LNCAP (cell line): ENCODE measurements around the gene AMN.

ENCODE experiments used
- CTCF ChIP-seq: fragments of 450-650 bp; IDR thresholded peaks from 2 replicates; pipeline ENCODE4 v1.5.1; 2017; ENCODE audit warnings: mild to moderate bottlenecking

AMN gene

DNA sequence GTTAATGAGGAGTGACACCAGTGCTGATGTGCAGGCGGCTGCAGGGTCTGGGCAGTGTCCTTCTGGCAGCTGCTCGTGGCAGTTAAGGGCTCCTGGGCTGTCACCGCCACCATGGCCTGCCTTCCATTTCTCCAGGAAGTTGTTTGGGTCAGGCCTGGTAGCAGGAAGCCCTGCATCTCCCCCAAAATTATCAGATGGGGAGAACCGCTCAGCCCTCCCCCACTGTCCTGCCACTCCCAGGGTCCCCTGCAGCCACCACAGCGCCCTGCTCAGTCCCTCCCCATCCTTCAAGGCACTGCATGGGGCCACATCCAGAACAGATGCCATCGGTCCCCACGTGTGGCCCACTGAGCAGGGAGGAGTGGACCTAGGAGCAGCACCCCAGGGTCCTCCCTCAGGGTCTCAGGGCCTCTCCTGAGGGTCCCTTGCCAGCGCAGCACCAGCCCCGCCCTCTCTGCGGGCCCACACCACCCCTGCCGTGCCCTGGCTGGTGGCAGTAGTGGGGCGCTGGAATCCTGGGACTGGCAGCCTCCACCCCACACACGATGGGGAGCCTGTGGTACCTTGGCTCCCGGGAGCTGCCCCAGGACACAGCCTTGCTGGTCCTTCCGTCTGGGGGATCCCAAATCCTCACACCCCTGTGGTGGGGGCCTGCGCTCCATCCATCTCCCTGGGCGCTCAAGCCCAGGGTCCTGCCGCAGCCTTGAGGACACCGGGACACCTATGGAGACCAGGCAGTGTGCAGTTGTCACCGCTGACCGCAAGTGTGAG, 10.3 kb upstream of the AMN start:
- TF ChIP-seq CTCF, result no peak

DNA sequence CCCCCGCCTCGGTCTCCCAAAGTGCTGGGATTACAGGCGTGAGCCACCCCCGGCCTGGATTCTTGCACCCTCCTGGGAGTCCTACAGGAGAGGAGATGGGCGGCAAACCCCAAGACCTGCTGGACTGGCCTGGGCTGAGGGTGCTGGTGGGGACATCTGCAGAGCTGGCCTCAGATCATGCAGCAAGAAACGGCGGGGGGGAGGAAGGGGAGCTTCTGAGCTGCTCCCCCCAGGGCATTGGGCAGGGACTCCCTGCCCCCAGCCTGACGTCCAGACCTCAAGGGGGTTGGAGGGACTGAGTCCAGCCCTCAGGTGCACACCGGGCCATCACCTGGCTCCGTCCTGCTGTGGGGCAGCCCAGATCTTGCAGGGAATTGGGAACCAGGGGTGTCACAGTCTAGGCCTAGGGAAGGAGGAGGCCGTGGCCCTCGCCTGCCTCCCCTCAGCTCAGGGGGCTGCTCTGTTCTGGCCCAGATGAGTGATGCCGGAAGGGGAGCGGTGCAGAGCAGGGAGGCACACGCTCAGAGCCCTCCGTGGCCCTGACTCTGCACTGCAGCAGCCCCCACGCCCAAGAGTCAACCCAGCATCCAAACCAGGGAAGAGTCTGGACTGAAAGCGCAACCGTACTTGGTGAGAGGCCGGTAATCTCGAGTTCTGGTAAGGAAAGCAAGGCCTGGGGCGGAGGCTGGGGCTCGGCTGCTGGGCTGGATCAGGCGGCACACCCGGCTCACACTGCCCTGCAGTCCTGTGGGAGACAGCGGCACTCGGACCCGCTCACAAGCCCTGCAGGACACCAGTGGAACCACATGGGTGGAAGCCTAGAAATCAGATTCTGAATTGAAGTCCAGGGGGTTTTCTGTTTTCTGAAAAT, 8.9 kb upstream of the AMN start:
- no peak for TF ChIP-seq CTCF

DNA sequence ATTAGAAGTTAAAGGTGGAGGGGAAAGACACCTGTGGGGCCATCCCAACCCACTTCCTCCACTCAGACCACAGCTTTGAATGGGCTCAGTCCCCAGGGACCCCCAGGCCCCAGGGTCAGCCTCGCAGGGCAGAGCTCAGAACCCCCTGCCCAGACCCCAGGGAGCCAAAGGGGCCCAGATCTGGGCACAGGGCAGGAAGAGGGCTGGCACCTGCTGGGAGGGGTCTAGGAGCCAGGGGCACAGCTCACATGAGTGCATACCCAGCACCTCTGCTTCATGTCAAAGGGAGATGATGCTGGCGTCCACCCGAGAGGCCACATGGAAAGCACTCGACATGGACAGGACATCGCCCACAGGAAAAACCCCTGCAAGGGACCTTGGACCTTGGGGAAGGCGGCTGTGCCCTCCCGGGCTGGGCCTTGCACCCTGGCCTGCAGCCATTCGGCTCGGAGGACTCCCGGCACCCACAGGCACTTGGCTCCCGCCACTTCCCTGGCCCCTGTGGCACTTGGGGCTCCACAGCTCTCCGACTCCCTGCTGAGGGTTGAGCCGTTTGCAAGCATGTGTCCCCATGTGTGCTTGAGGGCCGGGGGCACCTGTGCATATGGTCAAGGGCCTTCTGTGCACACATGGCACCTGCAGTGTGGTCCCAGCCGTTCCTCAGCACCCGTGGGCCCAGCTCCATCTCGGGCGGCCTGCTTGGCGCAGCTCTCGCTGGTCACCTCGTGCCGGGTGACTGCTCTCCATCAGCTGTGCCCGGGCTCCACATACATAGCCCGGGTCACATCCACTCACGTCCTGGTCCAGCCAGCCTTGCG, 7.8 kb upstream of the AMN start:
- no peak for TF ChIP-seq CTCF

- TF ChIP-seq CTCF, result no peak
These were observed 7.0 kb upstream of the AMN start for GRCh38 chr14:102915292-102916110.

GRCh38 chr14:102916347-102917055, 6.0 kb upstream of the AMN start:
- no peak for TF ChIP-seq CTCF

- no peak for TF ChIP-seq CTCF
These were observed 5.4 kb upstream of the AMN start for GRCh38 chr14:102917056-102917385.
